Activated T-cell treated with anti-CD3 and anti-CD28 coated beads, Interleukin-2, amount 50 U/mL, for 24 hours (primary cell): ENCODE results near the gene SSR1.

Experiments used
- DNase-seq: peaks from one replicate; pipeline ENCODE4 v3.0.0-alpha.2; 2020
- H3K27ac Mint-ChIP-seq: 2 replicates; pipeline ENCODE4 v1.8.0; 2020; ENCODE audit warnings: mild to moderate bottlenecking, mixed read lengths
- H3K27me3 Mint-ChIP-seq: 2 replicates; pipeline ENCODE4 v1.8.0; 2020; ENCODE audit warnings: mixed read lengths
- H3K36me3 Mint-ChIP-seq: 2 replicates; pipeline ENCODE4 v1.8.0; 2020; ENCODE audit warnings: low read depth, mixed read lengths
- H3K4me1 Mint-ChIP-seq: 2 replicates; pipeline ENCODE4 v1.8.0; 2020; ENCODE audit warnings: low read depth, mixed read lengths
- H3K4me3 Mint-ChIP-seq: 2 replicates; pipeline ENCODE4 v1.8.0; 2020; ENCODE audit warnings: mild to moderate bottlenecking, moderate library complexity, mixed read lengths
- H3K9me3 Mint-ChIP-seq: 2 replicates; pipeline ENCODE4 v1.8.0; 2020; ENCODE audit warnings: mixed read lengths

SSR1 gene

GRCh38 chr6:7236306-7237209 is 76.4 kb downstream of the SSR1 start:
- H3K27ac Mint-ChIP-seq, result peak overlapping the region; percentile 41
- no peak for DNase-seq
- no peaks in the 10 kb centered on the region for H3K27me3 Mint-ChIP-seq
- peaks cover 22% of the 10 kb centered on the region for H3K4me1 Mint-ChIP-seq
- no peak overlapping the region for H3K4me3 Mint-ChIP-seq
- peaks cover 75% of the 10 kb centered on the region for H3K36me3 Mint-ChIP-seq
- no peaks in the 10 kb centered on the region for H3K9me3 Mint-ChIP-seq

- peak overlapping the region; percentile 41 for H3K27ac Mint-ChIP-seq
- peaks cover 24% of the 10 kb centered on the region for H3K4me1 Mint-ChIP-seq
- H3K4me3 Mint-ChIP-seq, result no peak overlapping the region
- H3K36me3 Mint-ChIP-seq, result peaks cover 76% of the 10 kb centered on the region
- no peaks in the 10 kb centered on the region for H3K9me3 Mint-ChIP-seq
- H3K27me3 Mint-ChIP-seq, result no peaks in the 10 kb centered on the region
- no peak for DNase-seq
Measured at GRCh38 chr6:7235712-7236305, 77.2 kb downstream of the SSR1 start.

- Mint-ChIP-seq H3K36me3 (peaks cover 74% of the 10 kb centered on the region), H3K9me3 (no peaks in the 10 kb centered on the region), H3K4me1 (peaks cover 24% of the 10 kb centered on the region), H3K27ac (peak overlapping the region; percentile 71), H3K4me3 (no peak overlapping the region), H3K27me3 (no peaks in the 10 kb centered on the region)
- DNase-seq, result no peak
Measured at GRCh38 chr6:7234547-7234946, 78.5 kb downstream of the SSR1 start.

DNA sequence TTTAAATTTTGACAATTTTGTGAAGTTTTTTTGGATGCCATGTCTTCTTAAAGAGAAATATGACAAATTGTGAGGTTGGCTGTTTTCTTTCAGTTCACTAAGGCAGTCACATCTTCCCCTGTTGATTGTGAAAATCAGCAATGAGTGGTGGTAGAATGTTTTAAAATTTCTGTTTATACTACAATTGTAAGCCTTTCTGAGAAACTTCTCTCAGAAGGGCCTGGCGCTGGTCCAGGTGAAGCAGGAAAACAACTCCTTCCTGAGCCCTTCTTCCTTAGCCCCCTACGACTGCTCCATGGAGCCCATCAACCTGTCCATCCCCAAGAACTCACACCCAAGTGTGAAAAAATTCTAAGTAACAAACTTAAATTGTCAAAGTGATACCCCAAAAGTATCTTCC is 80.6 kb downstream of the SSR1 start:
- peaks cover 82% of the 10 kb centered on the region for H3K36me3 Mint-ChIP-seq
- no peaks in the 10 kb centered on the region for H3K9me3 Mint-ChIP-seq
- no peak for DNase-seq
- no peaks in the 10 kb centered on the region for H3K27me3 Mint-ChIP-seq
- peaks cover 20% of the 10 kb centered on the region for H3K4me1 Mint-ChIP-seq
- H3K4me3 Mint-ChIP-seq, result no peak overlapping the region
- peak overlapping the region; percentile 13 for H3K27ac Mint-ChIP-seq

DNA sequence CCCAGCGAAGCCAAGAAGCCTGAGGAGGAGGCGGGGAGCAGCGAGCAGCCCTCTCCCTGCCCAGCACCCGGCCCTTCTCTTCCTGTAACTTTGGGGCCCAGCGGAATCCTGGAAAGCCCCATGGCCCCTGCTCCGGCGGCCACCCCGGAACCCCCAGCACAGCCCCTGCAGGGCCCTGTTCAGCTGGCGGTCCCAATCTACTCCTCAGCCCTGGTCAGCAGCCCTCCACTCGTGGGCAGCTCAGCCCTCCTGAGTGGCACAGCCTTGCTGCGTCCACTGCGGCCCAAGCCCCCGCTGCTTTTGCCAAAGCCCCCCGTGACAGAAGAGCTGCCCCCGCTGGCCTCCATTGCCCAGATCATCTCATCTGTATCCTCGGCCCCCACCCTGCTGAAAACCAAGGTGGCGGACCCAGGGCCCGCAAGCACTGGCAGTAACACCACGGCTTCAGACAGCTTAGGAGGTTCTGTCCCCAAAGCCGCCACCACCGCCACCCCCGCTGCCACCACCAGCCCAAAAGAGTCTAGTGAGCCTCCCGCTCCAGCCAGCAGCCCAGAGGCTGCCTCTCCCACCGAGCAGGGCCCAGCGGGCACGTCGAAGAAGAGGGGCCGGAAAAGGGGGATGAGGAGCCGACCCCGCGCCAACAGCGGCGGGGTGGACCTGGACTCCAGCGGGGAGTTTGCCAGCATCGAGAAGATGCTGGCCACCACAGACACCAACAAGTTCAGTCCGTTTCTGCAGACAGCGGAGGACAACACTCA is 81.9 kb downstream of the SSR1 start:
- Mint-ChIP-seq H3K27ac (no peak overlapping the region), H3K27me3 (no peaks in the 10 kb centered on the region), H3K9me3 (no peaks in the 10 kb centered on the region), H3K36me3 (peaks cover 87% of the 10 kb centered on the region), H3K4me3 (no peak overlapping the region), H3K4me1 (peaks cover 17% of the 10 kb centered on the region)
- no peak for DNase-seq

GRCh38 chr6:7230327-7230691 is 82.7 kb downstream of the SSR1 start:
- H3K4me3 Mint-ChIP-seq, result no peak overlapping the region
- no peak overlapping the region for H3K27ac Mint-ChIP-seq
- H3K36me3 Mint-ChIP-seq, result peaks cover 87% of the 10 kb centered on the region
- H3K4me1 Mint-ChIP-seq, result peaks cover 14% of the 10 kb centered on the region
- H3K9me3 Mint-ChIP-seq, result no peaks in the 10 kb centered on the region
- H3K27me3 Mint-ChIP-seq, result no peaks in the 10 kb centered on the region
- no peak for DNase-seq

GRCh38 chr6:7229376-7230326 is 83.3 kb downstream of the SSR1 start:
- Mint-ChIP-seq H3K27ac (no peak overlapping the region), H3K36me3 (peaks cover 87% of the 10 kb centered on the region), H3K4me3 (no peak overlapping the region), H3K4me1 (peaks cover 14% of the 10 kb centered on the region), H3K27me3 (no peaks in the 10 kb centered on the region), H3K9me3 (no peaks in the 10 kb centered on the region)
- no peak for DNase-seq

DNA sequence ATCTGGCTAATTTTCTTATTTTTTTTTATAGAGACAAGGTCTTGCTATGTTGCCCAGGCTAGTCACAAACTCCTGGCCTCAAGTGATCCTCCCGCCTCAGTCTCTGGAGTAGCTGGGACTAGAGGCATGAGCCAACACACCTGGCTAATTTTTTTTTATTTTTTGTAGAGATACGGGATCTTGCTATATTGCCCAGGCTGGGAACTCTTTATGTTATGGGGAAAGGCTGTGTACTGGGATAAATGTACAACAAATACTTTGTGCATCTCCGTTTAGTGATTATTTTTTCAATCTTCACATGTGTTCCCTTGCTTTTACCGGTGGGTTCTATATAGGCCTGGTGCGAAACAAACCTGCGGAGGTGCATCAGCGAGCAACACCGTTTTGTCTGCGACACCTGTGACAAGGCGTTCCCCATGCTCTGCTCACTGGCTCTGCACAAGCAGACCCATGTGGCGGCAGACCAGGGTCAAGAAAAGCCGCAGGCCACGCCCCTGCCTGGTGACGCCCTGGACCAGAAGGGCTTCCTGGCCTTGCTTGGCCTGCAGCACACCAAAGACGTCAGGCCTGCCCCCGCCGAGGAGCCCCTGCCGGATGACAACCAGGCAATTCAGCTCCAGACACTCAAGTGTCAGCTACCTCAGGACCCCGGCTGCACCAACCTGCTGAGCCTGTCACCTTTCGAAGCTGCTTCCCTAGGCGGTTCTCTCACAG is 84.2 kb downstream of the SSR1 start:
- no peaks in the 10 kb centered on the region for H3K27me3 Mint-ChIP-seq
- no peak overlapping the region for H3K27ac Mint-ChIP-seq
- H3K36me3 Mint-ChIP-seq, result peaks cover 84% of the 10 kb centered on the region
- H3K4me3 Mint-ChIP-seq, result no peak overlapping the region
- H3K4me1 Mint-ChIP-seq, result peaks cover 13% of the 10 kb centered on the region
- DNase-seq, result no peak
- H3K9me3 Mint-ChIP-seq, result no peaks in the 10 kb centered on the region

DNA sequence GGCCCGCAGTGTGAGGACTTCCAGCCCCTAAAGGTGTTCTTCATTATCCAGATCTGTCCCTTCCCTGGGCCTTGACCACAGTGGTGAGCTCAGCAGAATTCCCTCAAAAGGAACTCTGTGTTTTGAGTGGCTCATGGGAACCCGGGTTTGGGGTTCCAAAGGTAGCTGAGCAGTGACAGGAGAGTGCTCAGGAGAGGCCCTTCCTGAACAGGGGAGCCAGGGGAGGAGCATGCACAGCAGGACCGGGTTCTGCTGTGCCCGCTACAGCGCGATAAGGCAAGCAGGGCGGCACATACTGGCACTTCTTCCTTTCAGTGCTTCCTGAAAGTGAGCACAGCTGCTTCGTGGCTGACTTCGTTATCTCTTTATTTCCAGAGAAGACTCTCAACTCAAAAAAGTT is 88.3 kb downstream of the SSR1 start:
- Mint-ChIP-seq H3K27ac (peak overlapping the region; percentile 74), H3K27me3 (no peaks in the 10 kb centered on the region), H3K9me3 (no peaks in the 10 kb centered on the region), H3K4me3 (no peak overlapping the region), H3K4me1 (no peaks in the 10 kb centered on the region), H3K36me3 (peaks cover 88% of the 10 kb centered on the region)
- no peak for DNase-seq

GRCh38 chr6:7222197-7222596 is 90.8 kb downstream of the SSR1 start:
- no peak for DNase-seq
- Mint-ChIP-seq H3K4me3 (no peak overlapping the region), H3K36me3 (peaks cover 84% of the 10 kb centered on the region), H3K27ac (no peak overlapping the region), H3K27me3 (no peaks in the 10 kb centered on the region), H3K4me1 (peaks cover 5% of the 10 kb centered on the region), H3K9me3 (no peaks in the 10 kb centered on the region)

DNA sequence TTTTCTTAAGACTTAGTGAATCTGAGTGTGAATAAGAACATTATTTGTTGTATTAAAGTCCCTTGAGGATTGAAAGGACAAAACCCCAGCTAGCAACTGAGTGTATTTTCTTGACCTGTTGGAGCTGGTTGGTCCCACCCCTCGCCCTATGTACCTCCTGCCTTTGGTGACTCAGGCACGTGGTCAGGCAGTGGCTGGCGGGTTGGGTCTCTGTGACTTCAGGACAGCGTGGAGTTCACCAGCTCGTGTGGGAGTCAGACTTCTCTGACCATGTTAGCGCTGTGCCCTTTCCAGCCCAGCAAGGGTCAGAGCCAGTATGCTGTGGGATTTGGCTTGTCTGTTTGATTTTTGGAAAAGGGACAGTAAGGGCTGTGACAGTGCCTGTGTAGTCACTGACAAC is 93.7 kb downstream of the SSR1 start:
- Mint-ChIP-seq H3K4me1 (peaks cover 12% of the 10 kb centered on the region), H3K36me3 (peaks cover 84% of the 10 kb centered on the region), H3K9me3 (no peaks in the 10 kb centered on the region), H3K27me3 (no peaks in the 10 kb centered on the region), H3K27ac (peak overlapping the region; percentile 50), H3K4me3 (no peak overlapping the region)
- no peak for DNase-seq

DNA sequence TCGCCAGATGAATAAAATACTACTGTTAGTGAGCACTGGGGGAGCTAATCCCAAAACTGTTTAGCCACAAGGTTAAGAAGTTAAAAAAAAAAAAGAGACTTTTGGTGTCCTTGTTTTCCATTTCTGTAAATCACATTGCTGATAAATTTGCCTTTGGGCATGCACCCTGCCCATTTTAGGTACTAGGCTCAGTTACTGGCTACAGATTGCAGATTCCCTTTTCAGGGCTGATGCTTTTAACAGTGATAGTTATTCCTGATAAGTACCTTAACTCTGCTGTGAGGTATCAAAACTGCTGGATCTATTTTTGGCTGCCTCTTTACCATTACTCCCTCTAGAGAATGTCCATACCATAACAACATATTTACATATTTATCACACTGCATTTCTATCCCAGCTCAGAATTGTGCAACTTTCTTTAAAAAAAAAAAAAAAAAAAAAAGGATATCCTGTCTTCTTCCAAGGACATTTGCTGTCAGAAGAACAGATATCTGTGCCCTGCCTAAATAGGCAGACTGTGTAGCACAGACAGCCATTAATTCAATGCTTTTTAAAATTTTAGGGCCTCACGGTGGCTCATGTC is 94.5 kb downstream of the SSR1 start:
- Mint-ChIP-seq H3K9me3 (no peaks in the 10 kb centered on the region), H3K4me3 (no peak overlapping the region), H3K27ac (peak overlapping the region; percentile 71), H3K36me3 (peaks cover 89% of the 10 kb centered on the region), H3K27me3 (no peaks in the 10 kb centered on the region), H3K4me1 (peaks cover 12% of the 10 kb centered on the region)
- DNase-seq, result no peak
